ENCODE results near the gene SUGP2.
"Not testable (repeated sequence)": the region's sequence is repeated elsewhere in the genome, so short reads cannot be mapped to it uniquely, and the experiment has no call there.

Gene SUGP2

GRCh38 chr19:19031891-19032290, 1.4 kb downstream of the SUGP2 start:
- no peak for DNase-seq (ENCODE audit: low spot score)

GRCh38 chr19:19028526-19028925, 4.8 kb downstream of the SUGP2 start:
- DNase-seq (ENCODE audit: low spot score): no peak

- no peak for DNase-seq (ENCODE audit: low spot score)
Observed at GRCh38 chr19:19027228-19027627, 6.1 kb downstream of the SUGP2 start.

- no peak for DNase-seq (ENCODE audit: low spot score)
Observed at GRCh38 chr19:19026299-19026971, 6.9 kb downstream of the SUGP2 start.

GRCh38 chr19:19025861-19026260, 7.5 kb downstream of the SUGP2 start:
- DNase-seq (ENCODE audit: low spot score): no peak

GRCh38 chr19:19023376-19023775, 9.9 kb downstream of the SUGP2 start:
- not testable (repeated sequence) for DNase-seq (ENCODE audit: low spot score)

- DNase-seq (ENCODE audit: low spot score): no peak
Observed at GRCh38 chr19:19022380-19022961, 10.8 kb downstream of the SUGP2 start.

GRCh38 chr19:19021115-19021514, 12.2 kb downstream of the SUGP2 start:
- DNase-seq (ENCODE audit: low spot score): no peak

- DNase-seq (ENCODE audit: low spot score): no peak
Observed at GRCh38 chr19:19010551-19010950, 22.8 kb downstream of the SUGP2 start.

- DNase-seq (ENCODE audit: low spot score): no peak
Observed at GRCh38 chr19:19009951-19010350, 23.4 kb downstream of the SUGP2 start.

GRCh38 chr19:19006213-19006612, 27.1 kb downstream of the SUGP2 start:
- no peak for DNase-seq (ENCODE audit: low spot score)

- DNase-seq (ENCODE audit: low spot score): no peak
Observed at GRCh38 chr19:19004144-19004543, 29.2 kb downstream of the SUGP2 start.

GRCh38 chr19:18999896-19000620, 33.3 kb downstream of the SUGP2 start:
- DNase-seq (ENCODE audit: low spot score): no peak

- no peak for DNase-seq (ENCODE audit: low spot score)
Observed at GRCh38 chr19:18999016-18999758, 34.1 kb downstream of the SUGP2 start.

- DNase-seq (ENCODE audit: low spot score): no peak
Observed at GRCh38 chr19:18998276-18998675, 35.0 kb downstream of the SUGP2 start.

GRCh38 chr19:18996796-18997394, 36.4 kb downstream of the SUGP2 start:
- no peak for DNase-seq (ENCODE audit: low spot score)

- no peak for DNase-seq (ENCODE audit: low spot score)
Observed at GRCh38 chr19:18996351-18996750, 37.0 kb downstream of the SUGP2 start.

GRCh38 chr19:18995804-18996241, 37.5 kb downstream of the SUGP2 start:
- DNase-seq (ENCODE audit: low spot score): peak; percentile 5

- no peak for DNase-seq (ENCODE audit: low spot score)
Observed at GRCh38 chr19:18993115-18993514, 40.2 kb downstream of the SUGP2 start.

- no peak for DNase-seq (ENCODE audit: low spot score)
Observed at GRCh38 chr19:18992696-18993095, 40.6 kb downstream of the SUGP2 start.

GRCh38 chr19:18991468-18991867, 41.8 kb downstream of the SUGP2 start:
- DNase-seq (ENCODE audit: low spot score): no peak

- DNase-seq (ENCODE audit: low spot score): no peak
Observed at GRCh38 chr19:18991006-18991405, 42.3 kb downstream of the SUGP2 start.
